AG09309 (cell line): Measurements from ENCODE around the gene GPATCH8.
"Not testable (repeated sequence)": the region's sequence is repeated elsewhere in the genome, so short reads cannot be mapped to it uniquely, and the experiment has no call there.

Experiments used
- DNase-seq: peaks from one replicate; pipeline ENCODE4 v3.0.0-alpha.2; 2010; ENCODE audit warnings: low read depth
- H3K4me3 ChIP-seq: 2 replicates; pipeline ENCODE4 v1.5.1; 2011; ENCODE audit warnings: mild to moderate bottlenecking, low read depth, low read length, moderate library complexity; ENCODE audit not compliant: control insufficient read depth
- TF ChIP-seq, protein P1 (sequence below): IDR thresholded peaks from 2 replicates; pipeline ENCODE4 v1.5.1; 2011; ENCODE audit warnings: mild to moderate bottlenecking, low read depth, low read length, inconsistent platforms; ENCODE audit not compliant: insufficient read depth, control insufficient read depth; ENCODE audit errors: missing control alignments

The GPATCH8 gene

DNA sequence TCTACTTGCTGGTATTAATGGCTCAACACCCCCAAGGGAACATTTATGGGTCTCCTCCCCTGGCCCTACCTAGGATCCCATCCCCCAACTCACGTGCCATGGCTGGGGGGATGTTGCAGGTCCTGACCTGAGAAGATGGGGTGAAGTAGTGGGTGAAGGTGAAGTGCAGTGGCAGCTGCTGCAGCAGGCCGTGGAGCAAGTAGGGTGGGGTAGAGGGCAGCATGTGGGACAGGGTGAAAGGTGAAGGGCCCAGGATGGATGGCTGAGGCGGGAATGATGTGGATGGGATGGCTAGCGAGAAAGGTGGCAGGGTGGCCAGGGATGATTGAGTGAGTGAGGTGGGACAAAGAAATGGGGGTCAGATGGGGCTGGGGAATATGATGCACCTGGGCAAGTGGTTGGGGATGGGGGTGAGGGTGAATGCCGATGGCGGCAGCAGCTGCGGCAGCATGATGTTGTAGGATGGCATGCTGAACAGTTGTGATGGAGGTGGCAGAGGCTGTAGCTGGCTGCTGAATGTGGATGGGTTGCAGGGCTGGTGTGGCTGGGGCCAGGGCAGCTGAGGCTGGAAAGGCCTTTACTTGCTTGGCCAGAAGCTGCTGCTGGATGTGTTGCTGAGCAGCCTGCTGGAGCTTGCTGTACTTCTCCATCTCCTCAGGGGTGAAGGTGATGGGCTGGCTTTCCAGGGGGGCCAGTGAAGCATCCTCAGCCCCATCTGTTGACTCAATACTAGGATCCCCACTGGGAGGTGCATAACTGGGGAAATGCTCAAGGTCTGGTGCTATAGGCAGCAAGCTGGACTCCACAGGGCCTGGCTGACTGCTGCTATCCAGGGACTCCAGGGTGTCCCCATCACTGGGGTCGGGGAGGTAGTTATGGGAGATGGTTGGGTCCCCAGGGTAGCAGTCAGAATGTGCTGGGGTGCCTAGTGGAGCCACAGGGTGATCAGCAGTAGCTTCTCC is 105.4 kb downstream of the GPATCH8 start:
- no peak overlapping the region for H3K4me3 ChIP-seq
- DNase-seq: no peak

GRCh38 chr17:44396946-44397345 is 106.3 kb downstream of the GPATCH8 start:
- DNase-seq: no peak
- TF ChIP-seq, protein P1, sequence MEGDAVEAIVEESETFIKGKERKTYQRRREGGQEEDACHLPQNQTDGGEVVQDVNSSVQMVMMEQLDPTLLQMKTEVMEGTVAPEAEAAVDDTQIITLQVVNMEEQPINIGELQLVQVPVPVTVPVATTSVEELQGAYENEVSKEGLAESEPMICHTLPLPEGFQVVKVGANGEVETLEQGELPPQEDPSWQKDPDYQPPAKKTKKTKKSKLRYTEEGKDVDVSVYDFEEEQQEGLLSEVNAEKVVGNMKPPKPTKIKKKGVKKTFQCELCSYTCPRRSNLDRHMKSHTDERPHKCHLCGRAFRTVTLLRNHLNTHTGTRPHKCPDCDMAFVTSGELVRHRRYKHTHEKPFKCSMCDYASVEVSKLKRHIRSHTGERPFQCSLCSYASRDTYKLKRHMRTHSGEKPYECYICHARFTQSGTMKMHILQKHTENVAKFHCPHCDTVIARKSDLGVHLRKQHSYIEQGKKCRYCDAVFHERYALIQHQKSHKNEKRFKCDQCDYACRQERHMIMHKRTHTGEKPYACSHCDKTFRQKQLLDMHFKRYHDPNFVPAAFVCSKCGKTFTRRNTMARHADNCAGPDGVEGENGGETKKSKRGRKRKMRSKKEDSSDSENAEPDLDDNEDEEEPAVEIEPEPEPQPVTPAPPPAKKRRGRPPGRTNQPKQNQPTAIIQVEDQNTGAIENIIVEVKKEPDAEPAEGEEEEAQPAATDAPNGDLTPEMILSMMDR: no peak
- H3K4me3 ChIP-seq: no peak overlapping the region

More for the DNA sequence above, 105.4 kb downstream of the GPATCH8 start:
- TF ChIP-seq, protein P1: no peak

- no peak for DNase-seq
- TF ChIP-seq, protein P1: no peak
Observed at GRCh38 chr17:44394833-44395232, 108.4 kb downstream of the GPATCH8 start.

GRCh38 chr17:44394112-44394511 is 109.1 kb downstream of the GPATCH8 start:
- H3K4me3 ChIP-seq, DNase-seq: not testable (repeated sequence)

More at GRCh38 chr17:44394833-44395232, 108.4 kb downstream of the GPATCH8 start:
- no peak overlapping the region for H3K4me3 ChIP-seq

GRCh38 chr17:44390250-44390870 is 112.8 kb downstream of the GPATCH8 start:
- H3K4me3 ChIP-seq: no peak overlapping the region
- DNase-seq: no peak
- TF ChIP-seq, protein P1: no peak

DNA sequence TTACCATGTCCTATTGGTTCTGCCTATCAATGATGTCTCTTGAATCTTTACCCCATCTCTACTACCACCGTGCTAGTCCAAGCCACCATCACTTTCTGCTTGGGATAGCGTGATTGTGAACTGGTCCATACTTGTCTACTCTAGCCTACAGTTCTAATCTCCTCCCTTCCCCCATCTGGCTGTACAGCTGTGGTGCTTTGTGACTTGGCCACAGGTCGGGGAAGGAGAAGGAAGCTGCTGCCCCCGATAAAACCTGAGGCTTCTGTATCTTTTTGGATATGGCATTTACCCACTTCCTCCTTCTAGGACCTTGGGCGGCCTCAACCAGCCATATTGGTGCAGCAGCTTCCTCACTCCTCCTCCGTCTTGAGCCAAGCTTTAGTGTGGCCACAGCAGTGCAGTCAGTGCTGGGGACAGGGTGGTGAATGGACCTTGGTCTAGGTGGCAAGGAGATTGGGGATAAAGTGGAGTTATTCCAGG is 113.4 kb downstream of the GPATCH8 start:
- DNase-seq: no peak
- no peak overlapping the region for H3K4me3 ChIP-seq
- TF ChIP-seq, protein P1: no peak

DNA sequence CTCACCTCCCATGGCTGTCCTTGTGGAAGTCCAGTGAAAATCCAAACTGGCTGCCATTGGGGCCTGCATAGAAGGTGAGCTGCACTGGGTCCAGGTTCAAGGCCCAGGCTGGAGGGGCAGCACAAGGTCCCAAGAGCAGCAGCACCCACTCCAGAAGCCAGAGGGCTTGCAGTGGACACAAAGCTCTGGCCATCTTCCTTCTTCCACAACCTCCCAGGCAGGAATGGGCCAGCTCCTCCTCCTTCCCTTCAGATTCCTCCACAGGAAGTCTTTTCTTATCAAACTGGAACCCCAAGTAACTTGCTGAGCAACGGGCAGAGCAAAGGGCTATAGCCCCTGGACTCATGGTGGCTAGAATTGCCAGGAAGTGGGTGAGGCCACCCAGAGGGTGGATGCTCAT is 113.9 kb downstream of the GPATCH8 start, which contains the start of gene ITGA2B:
Gene ITGA2B (minus strand): TSS at position 369 of the 400 bp plus-strand sequence. CDS start 176 bp downstream, at position 193.
- H3K4me3 ChIP-seq: no peak within 1 kb of the TSS
- no peak for DNase-seq
- TF ChIP-seq, protein P1: no peak
